ENCODE results near the gene BOLA2B. TPM values are rescaled to one million over a fixed set of nuclear protein-coding genes. Genes with fewer than 3 reads are reported as not detected.

The BOLA2B gene
- total RNA-seq, 2 experiments from 2014 or later: 188 to 190 TPM

Other genes with a start within 250 kb of the BOLA2B start
- 10 to 100 TPM; 34.6 to 42.5 TPM for gene TMEM219, start 231.6 kb downstream of the BOLA2B start, total RNA-seq
- 10 to 100 TPM; 24.1 to 24.4 TPM for gene TAOK2, start 219.8 kb downstream of the BOLA2B start, total RNA-seq
- 10 to 100 TPM; 25.1 to 36.8 TPM for gene HIRIP3, start 198.0 kb downstream of the BOLA2B start, total RNA-seq
- 100 to 1,000 TPM in 1 of 2 experiments, 10 to 100 TPM in 1; 80.1 to 106 TPM for gene INO80E, start 197.4 kb downstream of the BOLA2B start, total RNA-seq
- 1 to 10 TPM in 1 of 2 experiments, under 1 TPM in 1; 0.69 to 1.3 TPM for gene DOC2A, start 182.6 kb downstream of the BOLA2B start, total RNA-seq
- gene C16orf92, start 170.5 kb downstream of the BOLA2B start, total RNA-seq: not detected
- gene TLCD3B, start 162.4 kb downstream of the BOLA2B start, total RNA-seq: 1 to 10 TPM; 3.7 to 4.0 TPM
- 1,000 to 10,000 TPM; 2,482 to 3,644 TPM for gene ALDOA, start 127.9 kb downstream of the BOLA2B start, total RNA-seq
- gene PPP4C, start 117.7 kb downstream of the BOLA2B start, total RNA-seq: 100 to 1,000 TPM; 106 to 113 TPM
- 1 to 10 TPM; 2.7 to 3.0 TPM for gene TBX6, start 101.7 kb downstream of the BOLA2B start, total RNA-seq
- 10 to 100 TPM; 17.4 to 19.1 TPM for gene YPEL3, start 97.5 kb downstream of the BOLA2B start, total RNA-seq
- gene GDPD3, start 80.1 kb downstream of the BOLA2B start, total RNA-seq: 1 to 10 TPM; 6.1 to 7.0 TPM
- gene MAPK3, start 70.4 kb downstream of the BOLA2B start, total RNA-seq: 10 to 100 TPM; 59.0 to 81.7 TPM
- 1,000 to 10,000 TPM in 1 of 2 experiments, 100 to 1,000 TPM in 1; 997 to 1,175 TPM for gene CORO1A, start 10.1 kb downstream of the BOLA2B start, total RNA-seq
- 10 to 100 TPM; 24.4 to 99.3 TPM for gene SLX1A, start 209 bp upstream of the BOLA2B start, total RNA-seq
- gene SULT1A3, start 5.6 kb upstream of the BOLA2B start, total RNA-seq: 10 to 100 TPM; 17.4 to 18.9 TPM
- gene NPIPB13, start 54.8 kb upstream of the BOLA2B start, total RNA-seq: 10 to 100 TPM; 10.5 to 11.3 TPM
- gene CD2BP2, start 161.6 kb upstream of the BOLA2B start, total RNA-seq: 10 to 100 TPM; 42.3 to 51.8 TPM
- 10 to 100 TPM; 38.1 to 43.4 TPM for gene TBC1D10B, start 176.8 kb upstream of the BOLA2B start, total RNA-seq
- gene MYL11, start 181.1 kb upstream of the BOLA2B start, total RNA-seq: 1 to 10 TPM in 1 of 2 experiments, under 1 TPM in 1; 0.69 to 1.6 TPM
- gene SEPTIN1, start 188.9 kb upstream of the BOLA2B start, total RNA-seq: 100 to 1,000 TPM; 155 to 159 TPM
- 10 to 100 TPM; 10.6 to 11.0 TPM for gene ZNF48, start 201.8 kb upstream of the BOLA2B start, total RNA-seq
- 1 to 10 TPM; 3.8 to 4.0 TPM for gene ZNF771, start 213.9 kb upstream of the BOLA2B start, total RNA-seq
- 100 to 1,000 TPM in 1 of 2 experiments, 10 to 100 TPM in 1; 89.3 to 102 TPM for gene DCTPP1, start 236.4 kb upstream of the BOLA2B start, total RNA-seq